Neutrophil (primary cell): ENCODE results near the gene ERC2.

Source experiments
- H3K27ac ChIP-seq: fragments of 200-600 bp; sonication (generic); 2 replicates; pipeline ENCODE4 v1.5.1; 2016; ENCODE audit warnings: mild to moderate bottlenecking, moderate library complexity
- H3K27me3 ChIP-seq: fragments of 200-600 bp; sonication (generic); 2 replicates; pipeline ENCODE4 v1.6.0; 2016; ENCODE audit warnings: mild to moderate bottlenecking
- H3K36me3 ChIP-seq: fragments of 200-600 bp; sonication (generic); 2 replicates; pipeline ENCODE4 v1.5.1; 2017
- H3K4me1 ChIP-seq, 2 experiments: fragments of 200-600 bp in 1 of 2; sonication (generic) in 1 of 2; 1 replicate in 1 of 2; 2 replicates in 1 of 2; pipeline versions ENCODE4 v1.5.1 to v1.6.1; 2013 to 2016; ENCODE audit warnings: low read depth in 1 of 2, low read length in 1 of 2, mild to moderate bottlenecking in 1 of 2, moderate library complexity in 1 of 2; ENCODE audit not compliant: control insufficient read depth in 1 of 2, insufficient read depth in 1 of 2
- H3K4me3 ChIP-seq, 2 experiments: fragments of 200-600 bp in 1 of 2; sonication (generic) in 1 of 2; 1 replicate in 1 of 2; 2 replicates in 1 of 2; pipeline ENCODE4 v1.5.1; 2013 to 2016; ENCODE audit warnings: low read depth in 1 of 2, low read length in 1 of 2, mild to moderate bottlenecking in 1 of 2, moderate library complexity in 1 of 2
- H3K9me3 ChIP-seq: fragments of 200-600 bp; sonication (generic); 2 replicates; pipeline ENCODE4 v1.5.1; 2016
- CTCF ChIP-seq: fragments of 200-600 bp; sonication (generic); IDR thresholded peaks from 2 replicates; pipeline ENCODE4 v1.5.1; 2016; ENCODE audit warnings: antibody characterized with exemption

The ERC2 gene

GRCh38 chr3:55579496-55579895, 888.8 kb downstream of the ERC2 start:
- Histone ChIP-seq H3K4me1 (no peaks in the 10 kb centered on the region), H3K27ac (no peak overlapping the region), H3K27me3 (no peaks in the 10 kb centered on the region), H3K36me3 (no peaks in the 10 kb centered on the region), H3K9me3 (no peaks in the 10 kb centered on the region), H3K4me3 (no peak overlapping the region)
- no peak for TF ChIP-seq CTCF

- Histone ChIP-seq H3K27me3 (no peaks in the 10 kb centered on the region), H3K36me3 (no peaks in the 10 kb centered on the region), H3K9me3 (no peaks in the 10 kb centered on the region), H3K4me1 (no peaks in the 10 kb centered on the region), H3K27ac (no peak overlapping the region), H3K4me3 (no peak overlapping the region)
- TF ChIP-seq CTCF = no peak
Measured at GRCh38 chr3:55576621-55577388, 891.5 kb downstream of the ERC2 start.

GRCh38 chr3:55574671-55575070, 893.6 kb downstream of the ERC2 start:
- no peaks in the 10 kb centered on the region for H3K4me1 ChIP-seq
- TF ChIP-seq CTCF = no peak
- H3K4me3 ChIP-seq = no peak overlapping the region
- no peaks in the 10 kb centered on the region for H3K36me3 ChIP-seq
- H3K27ac ChIP-seq = no peak overlapping the region
- H3K9me3 ChIP-seq = no peaks in the 10 kb centered on the region
- H3K27me3 ChIP-seq = no peaks in the 10 kb centered on the region

- no peaks in the 10 kb centered on the region for H3K4me1 ChIP-seq
- H3K27ac ChIP-seq = no peak overlapping the region
- no peaks in the 10 kb centered on the region for H3K9me3 ChIP-seq
- no peaks in the 10 kb centered on the region for H3K27me3 ChIP-seq
- no peak for TF ChIP-seq CTCF
- H3K36me3 ChIP-seq = no peaks in the 10 kb centered on the region
- H3K4me3 ChIP-seq = no peak overlapping the region
Measured at GRCh38 chr3:55572816-55573215, 895.5 kb downstream of the ERC2 start.

- TF ChIP-seq CTCF = no peak
- Histone ChIP-seq H3K27ac (no peak overlapping the region), H3K27me3 (no peaks in the 10 kb centered on the region), H3K4me3 (no peak overlapping the region), H3K9me3 (no peaks in the 10 kb centered on the region), H3K4me1 (no peaks in the 10 kb centered on the region), H3K36me3 (no peaks in the 10 kb centered on the region)
Measured at GRCh38 chr3:55571913-55572312, 896.4 kb downstream of the ERC2 start.
